Hepatocyte (in vitro differentiated cells): ENCODE measurements around the gene NT5C2.

ENCODE experiments used
- CTCF ChIP-seq: fragments of 200-600 bp; sonication (generic); IDR thresholded peaks from 2 replicates; pipeline ENCODE4 v1.5.1; 2016; ENCODE audit warnings: antibody characterized with exemption, mild to moderate bottlenecking; ENCODE audit not compliant: poor library complexity
- EZH2 ChIP-seq: fragments of 200-600 bp; sonication (generic); IDR thresholded peaks from 2 replicates; pipeline ENCODE4 v1.6.1; 2016; ENCODE audit warnings: antibody characterized with exemption, mild to moderate bottlenecking, borderline replicate concordance
- EZH2phosphoT487 ChIP-seq: fragments of 200-600 bp; sonication (generic); IDR thresholded peaks from one replicate; pipeline ENCODE4 v1.6.1; 2018; ENCODE audit warnings: antibody characterized with exemption, mild to moderate bottlenecking, low read depth, moderate library complexity; ENCODE audit not compliant: unreplicated experiment, severe bottlenecking

GRCh38 chr10:103188853-103189252, 4.2 kb downstream of the NT5C2 start:
- no peak for TF ChIP-seq CTCF
- TF ChIP-seq EZH2phosphoT487, result no peak
- TF ChIP-seq EZH2, result no peak
